Measurements from ENCODE around the gene OR2T1. TPM values are rescaled to one million over a fixed set of nuclear protein-coding genes. Genes with fewer than 3 reads are reported as not detected.
"Not testable (repeated sequence)": the region's sequence is repeated elsewhere in the genome, so short reads cannot be mapped to it uniquely, and the experiment has no call there.

OR2T1 gene
- total and polyA plus RNA-seq, 2 donors (not counting 1 experiment from before 2014, with no cell fraction given), result not detected

- H3K79me2 ChIP-seq (ENCODE audit: control insufficient read depth, insufficient read depth, low read length); ATAC-seq (ENCODE audit: low read depth); H3K4me3 ChIP-seq (ENCODE audit: control extremely low read depth in 1 of 5, extremely low read depth in 1 of 5, insufficient read depth in 1 of 5, low read depth in 2 of 5, low read length in 4 of 5); H3K27ac Mint-ChIP-seq; H3K4me3 Mint-ChIP-seq; H2AFZ ChIP-seq (ENCODE audit: insufficient read depth, low read depth, low read length, poor library complexity, severe bottlenecking); H3K27me3 ChIP-seq (replicated peaks in 1 of 4; ENCODE audit: control extremely low read depth in 1 of 4, control insufficient read depth in 3 of 4, insufficient read depth in 4 of 4, low read length in 3 of 4); H3K27me3 Mint-ChIP-seq; H3K36me3 ChIP-seq (replicated peaks in 1 of 2; ENCODE audit: control extremely low read depth in 1 of 2, control insufficient read depth in 1 of 2, extremely low read depth in 1 of 2, insufficient read depth in 2 of 2, low read length in 1 of 2); H3K9me3 ChIP-seq (ENCODE audit: control extremely low read depth in 1 of 3, control insufficient read depth in 2 of 3, insufficient read depth in 1 of 3, low read length in 2 of 3); POLR2A ChIA-PET; H3K27ac ChIP-seq (ENCODE audit: low read length in 2 of 2); DNase-seq; H3K9me3 Mint-ChIP-seq (ENCODE audit: insufficient read depth); H4K20me1 ChIP-seq (ENCODE audit: control insufficient read depth, insufficient read depth, low read length, poor library complexity, severe bottlenecking); H3K9ac ChIP-seq (ENCODE audit: low read length); H3K4me2 ChIP-seq (replicated peaks; ENCODE audit: low read depth, low read length, poor library complexity, severe bottlenecking); intact Hi-C loops (cut with micrococcal nuclease); CTCF ChIA-PET: not testable (repeated sequence)
- peaks cover 25 to 26% of the 10 kb centered on the region in 2 donors for H3K4me1 ChIP-seq (ENCODE audit: control insufficient read depth in 2 of 2, insufficient read depth in 2 of 2, low read length in 2 of 2)
- WGBS (ENCODE audit: insufficient coverage), result no CpG with 5 or more reads among the region's 2 CpGs
- peaks cover 24% of the 10 kb centered on the region for H3K4me1 Mint-ChIP-seq
These were observed 39.8 kb downstream of the OR2T1 start for GRCh38 chr1:248442500-248443277.

GRCh38 chr1:248444603-248445002, 41.8 kb downstream of the OR2T1 start:
- H4K20me1 ChIP-seq (ENCODE audit: control insufficient read depth, insufficient read depth, low read length, poor library complexity, severe bottlenecking); H2AFZ ChIP-seq (ENCODE audit: insufficient read depth, low read depth, low read length, poor library complexity, severe bottlenecking); H3K79me2 ChIP-seq (ENCODE audit: control insufficient read depth, insufficient read depth, low read length); CTCF ChIA-PET; H3K9ac ChIP-seq (ENCODE audit: low read length); DNase-seq; intact Hi-C loops (cut with micrococcal nuclease); H3K4me3 Mint-ChIP-seq; H3K36me3 ChIP-seq (replicated peaks in 1 of 2; ENCODE audit: control extremely low read depth in 1 of 2, control insufficient read depth in 1 of 2, extremely low read depth in 1 of 2, insufficient read depth in 2 of 2, low read length in 1 of 2); H3K27ac ChIP-seq (ENCODE audit: low read length in 2 of 2); H3K27me3 Mint-ChIP-seq; H3K27me3 ChIP-seq (replicated peaks in 1 of 4; ENCODE audit: control extremely low read depth in 1 of 4, control insufficient read depth in 3 of 4, insufficient read depth in 4 of 4, low read length in 3 of 4); ATAC-seq (ENCODE audit: low read depth); H3K4me3 ChIP-seq (ENCODE audit: control extremely low read depth in 1 of 5, extremely low read depth in 1 of 5, insufficient read depth in 1 of 5, low read depth in 2 of 5, low read length in 4 of 5); H3K9me3 ChIP-seq (ENCODE audit: control extremely low read depth in 1 of 3, control insufficient read depth in 2 of 3, insufficient read depth in 1 of 3, low read length in 2 of 3); H3K9me3 Mint-ChIP-seq (ENCODE audit: insufficient read depth): not testable (repeated sequence)
- WGBS (ENCODE audit: insufficient coverage), result 58% methylated on average over 2 of the region's 4 CpGs
- Histone ChIP-seq H3K4me1 (ENCODE audit: control insufficient read depth in 2 of 2, insufficient read depth in 2 of 2, low read length in 2 of 2) (peaks cover 30 to 34% of the 10 kb centered on the region in 2 donors), H3K4me2 (replicated peaks; ENCODE audit: low read depth, low read length, poor library complexity, severe bottlenecking) (peak overlapping the region; percentile 22)
- POLR2A ChIA-PET, result interaction anchor here (0.5 kb wide), 1 partner anchor 201 kb away, joined by 3 read pairs; no protein-coding TSS in a partner anchor
- Mint-ChIP-seq H3K4me1 (peaks cover 27% of the 10 kb centered on the region), H3K27ac (peak overlapping the region; percentile 28)

GRCh38 chr1:248445399-248445798, 42.6 kb downstream of the OR2T1 start, which contains the start of gene OR2T2:
Gene OR2T2, plus strand, starts transcription at chr1:248445637. Its CDS starts 7,161 bp downstream, at chr1:248452798.
- ATAC-seq (ENCODE audit: low read depth); H3K9me3 ChIP-seq (ENCODE audit: control extremely low read depth in 1 of 3, control insufficient read depth in 2 of 3, insufficient read depth in 1 of 3, low read length in 2 of 3); H2AFZ ChIP-seq (ENCODE audit: insufficient read depth, low read depth, low read length, poor library complexity, severe bottlenecking); intact Hi-C loops (cut with micrococcal nuclease); H3K4me3 ChIP-seq (ENCODE audit: control extremely low read depth in 1 of 5, extremely low read depth in 1 of 5, insufficient read depth in 1 of 5, low read depth in 2 of 5, low read length in 4 of 5); CTCF ChIA-PET; POLR2A ChIA-PET; H4K20me1 ChIP-seq (ENCODE audit: control insufficient read depth, insufficient read depth, low read length, poor library complexity, severe bottlenecking); H3K36me3 ChIP-seq (replicated peaks in 1 of 2; ENCODE audit: control extremely low read depth in 1 of 2, control insufficient read depth in 1 of 2, extremely low read depth in 1 of 2, insufficient read depth in 2 of 2, low read length in 1 of 2); H3K9ac ChIP-seq (ENCODE audit: low read length); DNase-seq; H3K9me3 Mint-ChIP-seq (ENCODE audit: insufficient read depth); H3K27me3 Mint-ChIP-seq; H3K79me2 ChIP-seq (ENCODE audit: control insufficient read depth, insufficient read depth, low read length); H3K27me3 ChIP-seq (replicated peaks in 1 of 4; ENCODE audit: control extremely low read depth in 1 of 4, control insufficient read depth in 3 of 4, insufficient read depth in 4 of 4, low read length in 3 of 4): not testable (repeated sequence)
- no CpG with 5 or more reads among the region's 2 CpGs for WGBS (ENCODE audit: insufficient coverage)
- Mint-ChIP-seq H3K4me3 (peak within 1 kb of the TSS; percentile 45), H3K27ac (peak within 1 kb of the TSS; percentile 66), H3K4me1 (peaks cover 34% of the 10 kb centered on the region)
- Histone ChIP-seq H3K4me1 (ENCODE audit: control insufficient read depth in 2 of 2, insufficient read depth in 2 of 2, low read length in 2 of 2) (peaks cover 36 to 40% of the 10 kb centered on the region in 2 donors), H3K27ac (ENCODE audit: low read length in 2 of 2) (peak within 1 kb of the TSS in 1 of 2 donors; percentile 49), H3K4me2 (replicated peaks; ENCODE audit: low read depth, low read length, poor library complexity, severe bottlenecking) (peak within 1 kb of the TSS; percentile 22)

Measured in B cell (primary cell).